H9 (cell line): Measurements from ENCODE around the gene MT1F. TPM values are rescaled to one million over a fixed set of nuclear protein-coding genes. Genes with fewer than 3 reads are reported as not detected.

Experiments used
- DNase-seq: peaks from one replicate; pipeline ENCODE4 v3.0.0-alpha.2; 2017
- H2AFZ ChIP-seq: one replicate; pipeline ENCODE4 v1.6.1; 2013; ENCODE audit warnings: mild to moderate bottlenecking, low read length, control low read depth, moderate library complexity
- H2AK5ac ChIP-seq: 2 replicates; pipeline ENCODE4 v1.6.1; 2013; ENCODE audit warnings: low read length, control low read depth, mixed read lengths; ENCODE audit not compliant: insufficient read length
- H2BK120ac ChIP-seq: one replicate; pipeline ENCODE4 v1.6.1; 2013; ENCODE audit warnings: low read depth, mild to moderate bottlenecking, low read length, control low read depth, inconsistent platforms; ENCODE audit not compliant: poor library complexity, severe bottlenecking
- H2BK12ac ChIP-seq: 2 replicates; pipeline ENCODE4 v1.6.1; 2013; ENCODE audit warnings: low read length, control low read depth, mixed read lengths, low read depth; ENCODE audit not compliant: insufficient read length
- H2BK15ac ChIP-seq: 2 replicates; pipeline ENCODE4 v1.6.1; 2013; ENCODE audit warnings: low read depth, low read length, control low read depth
- H2BK20ac ChIP-seq: one replicate; pipeline ENCODE4 v1.6.1; 2013; ENCODE audit warnings: low read depth, mild to moderate bottlenecking, low read length, control low read depth, inconsistent platforms; ENCODE audit not compliant: poor library complexity, severe bottlenecking
- H2BK5ac ChIP-seq: 2 replicates; pipeline ENCODE4 v1.6.1; 2013; ENCODE audit warnings: low read length, control low read depth, mixed read lengths; ENCODE audit not compliant: insufficient read length
- H3K14ac ChIP-seq: 2 replicates; pipeline ENCODE4 v1.6.1; 2013; ENCODE audit warnings: low read length, control low read depth; ENCODE audit not compliant: insufficient read depth
- H3K18ac ChIP-seq: 2 replicates; pipeline ENCODE4 v1.6.1; 2013; ENCODE audit warnings: low read depth, mild to moderate bottlenecking, mixed read lengths, low read length, control low read depth; ENCODE audit not compliant: insufficient read length
- H3K23ac ChIP-seq: 2 replicates; pipeline ENCODE4 v1.6.1; 2013; ENCODE audit warnings: low read length, control low read depth, mixed read lengths, low read depth; ENCODE audit not compliant: insufficient read length
- H3K23me2 ChIP-seq: 2 replicates; pipeline ENCODE4 v1.6.1; 2013; ENCODE audit warnings: low read depth, mild to moderate bottlenecking, mixed read lengths, low read length, control low read depth; ENCODE audit not compliant: insufficient read length, poor library complexity, severe bottlenecking
- H3K27ac ChIP-seq: 2 replicates; pipeline ENCODE4 v1.5.1; 2013; ENCODE audit warnings: low read length, control low read depth, mixed read lengths, low read depth; ENCODE audit not compliant: insufficient read length
- H3K27me3 ChIP-seq: 2 replicates; pipeline ENCODE4 v1.6.1; 2013; ENCODE audit warnings: low read length, control low read depth, inconsistent platforms; ENCODE audit not compliant: insufficient read depth
- H3K4ac ChIP-seq: 2 replicates; pipeline ENCODE4 v1.6.1; 2013; ENCODE audit warnings: low read depth, mild to moderate bottlenecking, control low read depth, inconsistent platforms, low read length, moderate library complexity
- H3K4me1 ChIP-seq: 2 replicates; pipeline ENCODE4 v1.6.1; 2013; ENCODE audit warnings: low read length, control low read depth, inconsistent platforms; ENCODE audit not compliant: insufficient read depth
- H3K4me2 ChIP-seq: 2 replicates; pipeline ENCODE4 v1.6.1; 2013; ENCODE audit warnings: low read length, control low read depth, mixed read lengths; ENCODE audit not compliant: insufficient read length, insufficient read depth
- H3K56ac ChIP-seq: 2 replicates; pipeline ENCODE4 v1.6.1; 2013; ENCODE audit warnings: low read depth, mild to moderate bottlenecking, mixed read lengths, low read length, control low read depth; ENCODE audit not compliant: insufficient read length
- H3K79me1 ChIP-seq: 2 replicates; pipeline ENCODE4 v1.6.1; 2013; ENCODE audit warnings: low read depth, mild to moderate bottlenecking, moderate library complexity, low read length, control low read depth, inconsistent platforms; ENCODE audit not compliant: insufficient read depth, poor library complexity, severe bottlenecking
- H3K79me2 ChIP-seq: 2 replicates; pipeline ENCODE4 v1.6.1; 2013; ENCODE audit warnings: low read length, control low read depth, inconsistent platforms; ENCODE audit not compliant: insufficient read depth
- H3K9ac ChIP-seq: 2 replicates; pipeline ENCODE4 v1.6.1; 2013; ENCODE audit warnings: low read length, control low read depth, mixed read lengths; ENCODE audit not compliant: insufficient read length; ENCODE audit errors: extremely low read depth
- H3K9me3 ChIP-seq: one replicate; pipeline ENCODE4 v1.6.1; 2013; ENCODE audit warnings: low read depth, low read length, inconsistent platforms; ENCODE audit not compliant: control insufficient read depth
- H3T11ph ChIP-seq: one replicate; pipeline ENCODE4 v1.6.1; 2013; ENCODE audit warnings: mild to moderate bottlenecking, low read length, control low read depth, inconsistent platforms
- H4K20me1 ChIP-seq: one replicate; pipeline ENCODE4 v1.6.1; 2013; ENCODE audit not compliant: control insufficient read depth, insufficient read length, insufficient read depth
- H4K5ac ChIP-seq: 2 replicates; pipeline ENCODE4 v1.6.1; 2013; ENCODE audit warnings: low read depth, mild to moderate bottlenecking, mixed read lengths, low read length, control low read depth; ENCODE audit not compliant: insufficient read length
- H4K8ac ChIP-seq: replicated peaks from 2 replicates; pipeline ENCODE4 v1.6.1; 2013; ENCODE audit warnings: low read length, control low read depth, mixed read lengths, low read depth; ENCODE audit not compliant: insufficient read length
- H4K91ac ChIP-seq: 2 replicates; pipeline ENCODE4 v1.6.1; 2013; ENCODE audit warnings: low read depth, mild to moderate bottlenecking, moderate library complexity, mixed read lengths, low read length, control low read depth; ENCODE audit not compliant: insufficient read length
- H3K27ac Mint-ChIP-seq, 3 experiments: 2 replicates in 2 of 3; 3 replicates in 1 of 3; pipeline ENCODE4 v1.8.0; 2020 to 2021; ENCODE audit warnings: mixed read lengths in 3 of 3, mild to moderate bottlenecking in 1 of 3, moderate library complexity in 1 of 3
- H3K27me3 Mint-ChIP-seq: 2 replicates; pipeline ENCODE4 v1.8.0; 2021; ENCODE audit warnings: low read depth, mild to moderate bottlenecking, moderate library complexity, mixed read lengths
- H3K36me3 Mint-ChIP-seq, 3 experiments: 2 replicates in 2 of 3; 3 replicates in 1 of 3; pipeline ENCODE4 v1.8.0; 2020 to 2021; ENCODE audit warnings: low read depth in 3 of 3, mixed read lengths in 3 of 3; ENCODE audit not compliant: insufficient read depth in 1 of 3
- H3K4me1 Mint-ChIP-seq, 2 experiments: 2 replicates each; pipeline ENCODE4 v1.8.0; 2020; ENCODE audit warnings: mixed read lengths in 2 of 2
- H3K4me3 Mint-ChIP-seq, 2 experiments: 2 replicates in 1 of 2; 3 replicates in 1 of 2; pipeline ENCODE4 v1.8.0; 2020 to 2021; ENCODE audit warnings: mild to moderate bottlenecking in 2 of 2, mixed read lengths in 2 of 2, moderate library complexity in 1 of 2
- H3K9me3 Mint-ChIP-seq, 2 experiments: 2 replicates in 1 of 2; 3 replicates in 1 of 2; pipeline ENCODE4 v1.8.0; 2020; ENCODE audit warnings: mild to moderate bottlenecking in 2 of 2, mixed read lengths in 2 of 2, moderate library complexity in 1 of 2
- CTCF ChIP-seq: fragments of 200-600 bp; sonication (generic); conservative IDR thresholded peaks from 3 replicates; pipeline ENCODE4 v1.8.0; 2021; ENCODE audit warnings: antibody characterized with exemption, mild to moderate bottlenecking
- WGBS: extraction: QIAGEN DNeasy Blood & Tissue Kit; methylation state at CpG from one replicate; pipeline ENCODE4 v1.1.7; 2013; ENCODE audit warnings: missing lambda C conversion rate, low lambda C conversion rate, mixed read lengths; ENCODE audit not compliant: insufficient read length; ENCODE audit errors: extremely low coverage; 5-methylcytosine and 5-hydroxymethylcytosine counted together
- total RNA-seq: library from RNA; stranded (reverse); gene quantifications from 2 replicates; pipeline ENCODE4 v1.2.1, GENCODE V29; 2021

MT1F gene
- total RNA-seq, 1 experiment from 2014 or later, result 26.1 TPM

GRCh38 chr16:56630134-56630533 is 27.6 kb upstream of the MT1F start:
- peaks cover 0 to 12% of the 10 kb centered on the region in 2 experiments; a peak in 2 of 5 replicates for H3K9me3 Mint-ChIP-seq
- H3K27me3 ChIP-seq, result peaks cover 87% of the 10 kb centered on the region

More at GRCh38 chr16:56630134-56630533, 27.6 kb upstream of the MT1F start:
- Histone ChIP-seq H3T11ph (no peak overlapping the region), H3K14ac (no peak overlapping the region), H3K56ac (no peak overlapping the region), H3K18ac (no peak overlapping the region), H3K9me3 (no peaks in the 10 kb centered on the region), H3K27ac (no peak overlapping the region), H3K23me2 (peaks cover 13% of the 10 kb centered on the region), H2BK20ac (no peak overlapping the region), H2AK5ac (no peak overlapping the region), H4K20me1 (no peaks in the 10 kb centered on the region), H4K91ac (no peak overlapping the region), H4K8ac (no peak overlapping the region), H2AFZ (no peak overlapping the region), H3K4me1 (no peaks in the 10 kb centered on the region; the same call in 1 of the 2 replicates), H3K9ac (no peak overlapping the region), H2BK15ac (no peak overlapping the region), H3K79me1 (no peaks in the 10 kb centered on the region), H3K79me2 (no peaks in the 10 kb centered on the region), H3K4me2 (no peak overlapping the region), H2BK120ac (no peak overlapping the region), H2BK12ac (no peak overlapping the region), H3K4ac (no peak overlapping the region), H2BK5ac (no peak overlapping the region), H3K23ac (no peak overlapping the region), H4K5ac (no peak overlapping the region)
- WGBS, result no CpG with 5 or more reads among the region's 3 CpGs
- Mint-ChIP-seq H3K27ac (no peak overlapping the region), H3K4me1 (peaks cover 25 to 33% of the 10 kb centered on the region in 2 experiments), H3K4me3 (no peak overlapping the region), H3K36me3 (no peaks in the 10 kb centered on the region), H3K27me3 (peaks cover 98% of the 10 kb centered on the region)
- TF ChIP-seq CTCF, result no peak
- DNase-seq, result no peak
